ENCODE data around the gene SLC1A6.

DNA sequence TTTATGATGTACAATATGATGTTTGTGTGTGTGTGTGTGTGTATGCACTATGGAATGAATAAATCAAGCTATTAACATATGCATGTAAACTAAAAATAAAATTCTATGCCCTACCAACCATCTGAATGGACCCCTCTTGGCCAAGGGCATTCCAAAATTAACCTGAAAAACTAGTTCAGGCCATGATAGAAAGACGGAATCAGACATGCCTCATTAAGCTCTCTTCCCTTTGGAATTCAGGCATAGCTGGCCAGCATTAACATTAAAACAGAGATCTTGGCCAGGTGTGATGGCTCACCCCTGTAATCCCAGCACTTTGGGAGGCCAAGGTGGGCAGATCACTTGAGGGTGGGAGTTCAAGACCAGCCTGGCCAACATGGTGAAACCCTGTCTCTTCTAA, 18.3 kb upstream of the SLC1A6 start:
- TF ChIP-seq, protein P1, sequence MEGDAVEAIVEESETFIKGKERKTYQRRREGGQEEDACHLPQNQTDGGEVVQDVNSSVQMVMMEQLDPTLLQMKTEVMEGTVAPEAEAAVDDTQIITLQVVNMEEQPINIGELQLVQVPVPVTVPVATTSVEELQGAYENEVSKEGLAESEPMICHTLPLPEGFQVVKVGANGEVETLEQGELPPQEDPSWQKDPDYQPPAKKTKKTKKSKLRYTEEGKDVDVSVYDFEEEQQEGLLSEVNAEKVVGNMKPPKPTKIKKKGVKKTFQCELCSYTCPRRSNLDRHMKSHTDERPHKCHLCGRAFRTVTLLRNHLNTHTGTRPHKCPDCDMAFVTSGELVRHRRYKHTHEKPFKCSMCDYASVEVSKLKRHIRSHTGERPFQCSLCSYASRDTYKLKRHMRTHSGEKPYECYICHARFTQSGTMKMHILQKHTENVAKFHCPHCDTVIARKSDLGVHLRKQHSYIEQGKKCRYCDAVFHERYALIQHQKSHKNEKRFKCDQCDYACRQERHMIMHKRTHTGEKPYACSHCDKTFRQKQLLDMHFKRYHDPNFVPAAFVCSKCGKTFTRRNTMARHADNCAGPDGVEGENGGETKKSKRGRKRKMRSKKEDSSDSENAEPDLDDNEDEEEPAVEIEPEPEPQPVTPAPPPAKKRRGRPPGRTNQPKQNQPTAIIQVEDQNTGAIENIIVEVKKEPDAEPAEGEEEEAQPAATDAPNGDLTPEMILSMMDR (IDR thresholded peaks at IDR 0.05): no peak
- no peak for TF ChIP-seq POLR2A (IDR thresholded peaks at IDR 0.05)
